ENCODE data around the gene TMEM247.

The TMEM247 gene

GRCh38 chr2:46482490-46482889 is 3.1 kb downstream of the TMEM247 start:
- no peak for DNase-seq (ENCODE audit: low spot score)
- no peak for TF ChIP-seq CTCF (IDR thresholded peaks at IDR 0.05; ENCODE audit: borderline replicate concordance, control extremely low read depth, extremely low read depth, insufficient read depth, missing control alignments)
- in situ Hi-C loops (cut with MboI; ENCODE audit: low sequenced_read_pairs, unreplicated experiment): no loop called here

- in situ Hi-C loops (cut with MboI; ENCODE audit: low sequenced_read_pairs, unreplicated experiment): no loop called here
- no peak for TF ChIP-seq CTCF (IDR thresholded peaks at IDR 0.05; ENCODE audit: borderline replicate concordance, control extremely low read depth, extremely low read depth, insufficient read depth, missing control alignments)
- no peak for DNase-seq (ENCODE audit: low spot score)
Measured at GRCh38 chr2:46485002-46485401, 5.6 kb downstream of the TMEM247 start.

GRCh38 chr2:46486436-46486835 is 7.1 kb downstream of the TMEM247 start:
- in situ Hi-C loops (cut with MboI; ENCODE audit: low sequenced_read_pairs, unreplicated experiment): no loop called here
- no peak for TF ChIP-seq CTCF (IDR thresholded peaks at IDR 0.05; ENCODE audit: borderline replicate concordance, control extremely low read depth, extremely low read depth, insufficient read depth, missing control alignments)
- DNase-seq (ENCODE audit: low spot score): no peak

- no peak for TF ChIP-seq CTCF (IDR thresholded peaks at IDR 0.05; ENCODE audit: borderline replicate concordance, control extremely low read depth, extremely low read depth, insufficient read depth, missing control alignments)
- no peak for DNase-seq (ENCODE audit: low spot score)
- in situ Hi-C loops (cut with MboI; ENCODE audit: low sequenced_read_pairs, unreplicated experiment): no loop called here
Measured at GRCh38 chr2:46487667-46488335, 8.4 kb downstream of the TMEM247 start.

- TF ChIP-seq CTCF (IDR thresholded peaks at IDR 0.05; ENCODE audit: borderline replicate concordance, control extremely low read depth, extremely low read depth, insufficient read depth, missing control alignments): no peak
- in situ Hi-C loops (cut with MboI; ENCODE audit: low sequenced_read_pairs, unreplicated experiment): no loop called here
- no peak for DNase-seq (ENCODE audit: low spot score)
Measured at GRCh38 chr2:46488389-46488788, 9.0 kb downstream of the TMEM247 start.

- DNase-seq (ENCODE audit: low spot score): no peak
- TF ChIP-seq CTCF (IDR thresholded peaks at IDR 0.05; ENCODE audit: borderline replicate concordance, control extremely low read depth, extremely low read depth, insufficient read depth, missing control alignments): no peak
- in situ Hi-C loops (cut with MboI; ENCODE audit: low sequenced_read_pairs, unreplicated experiment): no loop called here
Measured at GRCh38 chr2:46489423-46490174, 10.2 kb downstream of the TMEM247 start.
